HG03045 (cell line): Measurements from ENCODE around the gene CALR3.
"Not testable (repeated sequence)": the region's sequence is repeated elsewhere in the genome, so short reads cannot be mapped to it uniquely, and the experiment has no call there.

Source experiments
- ATAC-seq: cut with Tn5 transposase; IDR thresholded peaks from one replicate; pipeline ENCODE4 v1.9.1; 2021; ENCODE audit warnings: mild to moderate bottlenecking, moderate library complexity; ENCODE audit not compliant: unreplicated experiment

The CALR3 gene, protein sequence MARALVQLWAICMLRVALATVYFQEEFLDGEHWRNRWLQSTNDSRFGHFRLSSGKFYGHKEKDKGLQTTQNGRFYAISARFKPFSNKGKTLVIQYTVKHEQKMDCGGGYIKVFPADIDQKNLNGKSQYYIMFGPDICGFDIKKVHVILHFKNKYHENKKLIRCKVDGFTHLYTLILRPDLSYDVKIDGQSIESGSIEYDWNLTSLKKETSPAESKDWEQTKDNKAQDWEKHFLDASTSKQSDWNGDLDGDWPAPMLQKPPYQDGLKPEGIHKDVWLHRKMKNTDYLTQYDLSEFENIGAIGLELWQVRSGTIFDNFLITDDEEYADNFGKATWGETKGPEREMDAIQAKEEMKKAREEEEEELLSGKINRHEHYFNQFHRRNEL

DNA sequence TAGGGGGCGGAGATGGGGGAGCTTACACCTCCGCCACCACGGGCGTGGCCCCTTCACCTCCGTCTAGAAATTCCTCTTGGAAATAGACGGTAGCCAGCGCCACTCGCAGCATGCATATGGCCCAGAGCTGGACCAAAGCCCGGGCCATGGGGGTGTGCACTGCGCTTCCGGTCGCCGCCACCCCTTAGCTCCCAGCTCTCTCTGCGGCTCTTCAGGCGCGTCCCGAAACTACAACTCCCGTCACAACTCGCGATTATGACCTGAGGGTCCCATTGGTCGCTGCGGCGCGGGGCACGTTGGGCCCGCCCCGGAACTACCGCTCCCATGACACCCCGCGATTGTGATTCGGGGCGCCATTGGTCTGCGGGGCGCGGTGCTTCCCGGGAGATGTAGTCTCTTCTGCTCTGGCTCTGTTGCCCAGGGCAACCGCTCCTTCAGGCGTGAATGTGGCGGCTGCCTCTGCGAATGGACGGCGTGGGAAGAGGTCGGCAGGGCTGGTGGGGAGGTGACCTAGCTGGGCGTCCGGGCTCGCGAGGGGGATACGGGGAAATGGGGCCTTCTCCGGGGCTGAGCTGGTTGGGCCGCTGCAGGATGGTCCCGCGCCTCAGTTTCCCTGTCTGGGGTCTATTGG lies at the start of gene CALR3, which contains the start of gene C19orf44:
CALR3 (minus strand) TSS at position 186 of the 631 bp plus-strand sequence; CDS start at position 148, 38 bp downstream.
C19orf44 (plus strand) TSS at position 413 of the 631 bp plus-strand sequence. CDS start 4,399 bp downstream, outside the sequence.
- ATAC-seq, result peak; percentile 95

DNA sequence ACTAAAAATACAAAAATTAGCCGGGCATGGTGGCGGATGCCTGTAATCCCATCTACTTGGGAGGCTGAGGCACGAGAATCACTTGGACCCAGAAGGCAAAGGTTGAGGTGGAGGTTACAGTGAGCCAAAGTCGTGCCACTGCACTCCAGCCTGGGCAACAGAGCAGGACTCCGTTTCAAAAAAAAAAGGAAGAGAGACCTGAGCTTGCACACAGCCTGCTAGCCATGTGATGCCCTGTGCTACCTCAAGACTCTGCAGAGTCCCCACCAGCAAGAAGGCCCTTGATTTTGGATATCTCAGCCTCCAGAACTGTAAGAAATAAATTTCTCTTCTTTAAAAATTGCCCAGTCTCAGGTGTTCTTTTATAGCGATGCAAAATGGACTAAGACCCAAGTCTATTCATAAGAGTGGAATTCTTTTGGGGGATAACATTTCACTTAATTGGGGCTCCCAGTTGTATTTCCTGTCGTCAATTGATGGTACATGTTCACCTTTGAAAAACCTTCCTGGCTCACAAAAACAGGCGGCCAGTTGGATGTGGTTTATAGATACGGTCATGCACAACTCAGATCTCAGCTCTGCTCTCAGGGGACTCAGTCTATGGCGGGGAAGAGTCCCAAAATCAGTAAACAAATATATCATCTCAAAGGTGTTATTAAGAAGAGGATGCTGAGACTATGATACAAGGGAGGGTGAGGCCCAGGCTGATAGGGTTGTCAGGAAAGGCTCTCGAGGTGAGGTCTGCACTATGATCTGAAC lies 48.7 kb upstream of the CALR3 start:
- no peak for ATAC-seq

DNA sequence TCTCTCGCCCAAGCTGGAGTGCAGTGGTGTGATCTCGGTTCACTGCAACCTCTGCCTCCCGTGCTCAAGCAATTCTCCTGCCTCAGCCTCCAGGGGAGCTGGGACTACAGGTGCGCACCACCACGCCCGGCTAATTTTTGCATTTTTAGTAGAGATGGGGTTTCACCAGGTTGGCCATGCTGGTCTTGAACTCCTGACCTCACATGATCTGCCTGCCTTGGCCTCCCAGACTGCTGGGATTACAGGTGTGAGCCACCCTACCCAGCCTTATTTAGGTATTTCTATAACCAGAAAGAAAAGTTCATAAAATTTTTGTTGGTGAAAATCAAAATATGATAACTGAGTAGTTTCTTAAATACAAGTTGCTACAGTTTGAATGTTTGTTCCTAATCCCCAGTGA lies 47.8 kb upstream of the CALR3 start:
- not testable (repeated sequence) for ATAC-seq

DNA sequence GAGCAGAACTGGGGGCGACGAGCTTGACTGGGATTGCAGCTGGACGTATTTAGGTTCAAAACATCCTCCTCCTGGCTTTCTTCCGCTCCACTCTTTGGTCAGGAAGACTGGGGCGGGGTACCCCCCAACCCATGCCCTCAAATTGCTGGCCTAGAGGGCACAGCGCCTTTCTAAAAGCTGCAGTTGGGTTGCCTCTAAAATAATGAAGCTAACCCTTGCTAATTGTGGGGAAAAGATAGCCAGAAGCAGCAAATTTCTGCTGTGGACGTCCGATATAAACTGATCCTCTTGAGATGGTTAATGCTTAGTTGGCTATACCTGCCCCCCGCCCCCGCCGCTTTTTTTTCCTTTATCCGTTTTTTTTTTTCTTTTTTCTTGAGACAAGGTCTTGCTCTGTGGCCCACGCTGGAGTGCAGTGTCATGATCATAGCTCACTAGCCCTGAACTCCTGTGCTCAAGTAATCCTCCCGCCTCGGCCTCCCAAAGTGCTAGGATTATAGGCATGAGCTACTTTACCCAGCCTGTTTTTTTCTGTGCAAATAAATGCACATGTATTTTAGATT lies 47.0 kb upstream of the CALR3 start:
- ATAC-seq, result no peak

DNA sequence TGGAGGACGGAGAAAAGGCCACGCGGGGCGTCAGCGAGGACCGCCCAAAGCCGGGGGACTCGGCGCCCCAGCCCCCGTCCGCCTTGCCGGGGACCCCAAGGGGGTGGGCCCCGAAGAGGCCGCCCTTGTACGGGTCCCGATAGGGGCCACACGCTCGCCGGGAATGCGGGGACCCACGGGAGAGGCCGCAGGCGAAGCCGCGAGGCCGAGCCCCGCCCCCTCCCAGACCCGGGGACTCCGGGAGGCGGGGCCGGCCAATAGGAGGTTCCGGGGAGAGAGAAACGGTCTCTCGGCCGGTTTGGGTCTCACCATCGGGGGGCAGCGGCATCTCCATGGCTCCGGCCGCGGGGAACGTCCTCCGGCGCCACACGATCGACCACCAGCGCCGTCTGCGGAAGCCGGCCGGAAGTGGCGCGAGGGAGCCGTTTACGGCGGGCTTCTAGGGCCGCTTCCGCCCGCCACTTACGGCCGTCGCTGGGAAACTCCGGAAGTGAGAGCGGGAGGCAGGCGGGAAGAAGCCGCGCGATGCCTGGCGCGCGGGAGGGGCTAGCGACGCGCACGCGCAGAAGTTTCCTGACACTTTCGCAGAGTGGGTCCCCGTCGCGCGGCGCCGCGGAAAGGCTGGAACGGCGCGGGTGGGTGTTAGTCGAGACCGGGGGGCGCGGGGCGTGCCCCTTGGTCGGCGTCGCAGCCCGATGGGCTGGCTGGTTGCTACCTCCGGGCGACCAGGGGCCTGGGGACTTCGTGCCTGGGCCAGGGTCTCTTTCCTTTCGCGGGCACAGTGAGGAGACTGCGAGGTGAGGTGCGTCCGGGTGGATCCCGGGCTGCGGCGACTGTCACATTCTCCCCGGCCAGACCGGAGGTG lies 46.3 kb upstream of the CALR3 start, which contains the start of gene CHERP:
CHERP (minus strand) TSS at position 393 of the 865 bp plus-strand sequence; CDS start at position 334, 59 bp downstream.
- ATAC-seq, result peak; percentile 67

DNA sequence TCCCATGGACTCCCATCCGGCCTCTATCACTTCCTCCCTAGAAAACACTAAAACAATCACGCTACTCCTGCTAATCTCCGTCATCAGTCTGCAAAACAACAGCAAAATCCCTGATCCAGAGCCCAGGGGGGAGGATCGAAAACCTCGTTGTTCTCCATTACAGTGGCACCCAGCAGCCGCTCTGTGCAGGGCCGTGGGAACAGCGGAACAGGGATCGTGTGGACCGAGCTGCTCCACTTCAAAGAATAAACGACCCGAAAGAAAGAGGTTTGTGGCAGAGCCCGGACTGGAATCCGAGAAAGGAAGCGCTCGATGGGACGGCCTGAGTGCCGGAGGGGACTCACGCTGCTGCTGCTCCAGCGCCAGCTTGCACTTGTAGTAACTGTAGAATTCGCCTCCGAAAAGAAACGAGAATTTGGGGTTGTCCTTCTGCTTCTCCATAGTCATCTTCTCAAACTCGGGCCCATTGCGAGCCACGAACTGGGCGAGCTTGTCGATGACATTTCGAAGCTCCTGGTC lies 45.6 kb upstream of the CALR3 start:
- ATAC-seq, result peak; percentile 5

DNA sequence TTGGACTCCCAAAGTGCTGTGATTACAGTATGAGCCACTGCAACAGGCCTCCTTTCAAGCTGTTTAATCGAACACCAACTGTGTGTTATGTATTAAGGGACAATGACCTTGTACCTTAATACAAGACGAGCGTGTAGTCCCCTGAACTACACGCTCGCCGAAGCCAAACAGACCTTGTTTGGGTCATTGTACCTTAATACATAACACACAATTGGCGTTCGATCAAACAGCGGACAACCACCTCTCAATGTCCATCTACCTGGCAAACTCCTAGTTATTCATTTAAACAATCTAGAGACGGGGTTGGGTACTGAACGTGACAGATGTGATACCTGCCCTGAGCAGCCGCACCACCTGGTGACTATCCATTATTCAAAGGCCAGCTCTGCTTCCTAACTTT lies 45.0 kb upstream of the CALR3 start:
- ATAC-seq, result no peak

DNA sequence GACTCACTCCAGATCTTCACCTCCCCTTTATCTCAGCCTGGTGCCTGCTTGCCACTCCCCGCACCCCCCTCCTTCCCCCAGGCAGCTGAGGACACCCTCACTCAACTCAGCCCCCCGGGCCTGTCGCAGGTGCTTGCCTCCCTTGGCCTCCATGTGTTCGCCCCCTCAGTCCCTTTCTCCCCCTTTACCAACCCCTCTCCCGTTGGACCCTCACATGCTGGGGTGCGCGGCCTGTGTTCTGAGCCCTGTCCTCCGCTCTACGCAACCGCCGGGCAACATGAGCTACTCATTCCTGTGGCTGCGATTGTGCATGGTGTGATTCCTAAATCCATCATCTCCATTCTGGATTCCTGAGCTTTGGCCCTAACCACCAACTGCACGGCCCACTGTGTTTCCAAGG lies 41.1 kb upstream of the CALR3 start:
- ATAC-seq, result no peak

DNA sequence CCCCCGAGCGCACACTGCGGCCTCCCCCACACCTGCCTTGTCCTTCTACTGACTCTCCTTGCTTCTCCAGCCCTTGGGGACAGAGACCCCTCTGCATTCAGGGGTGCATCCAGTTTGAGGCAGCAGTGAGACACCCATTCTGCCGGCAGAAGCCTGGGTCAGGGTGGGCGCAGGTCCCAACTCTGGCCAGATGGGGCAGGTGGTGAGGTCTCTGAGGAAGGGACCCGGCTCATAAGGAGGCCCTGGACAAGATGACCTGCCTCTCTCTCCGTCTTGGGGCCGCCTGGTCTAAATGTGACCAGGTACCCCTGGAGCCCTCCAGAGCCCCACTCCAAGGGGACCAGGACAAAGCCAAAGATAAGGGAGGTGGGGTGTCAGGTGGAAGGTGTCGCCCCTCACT lies 40.2 kb upstream of the CALR3 start:
- no peak for ATAC-seq

DNA sequence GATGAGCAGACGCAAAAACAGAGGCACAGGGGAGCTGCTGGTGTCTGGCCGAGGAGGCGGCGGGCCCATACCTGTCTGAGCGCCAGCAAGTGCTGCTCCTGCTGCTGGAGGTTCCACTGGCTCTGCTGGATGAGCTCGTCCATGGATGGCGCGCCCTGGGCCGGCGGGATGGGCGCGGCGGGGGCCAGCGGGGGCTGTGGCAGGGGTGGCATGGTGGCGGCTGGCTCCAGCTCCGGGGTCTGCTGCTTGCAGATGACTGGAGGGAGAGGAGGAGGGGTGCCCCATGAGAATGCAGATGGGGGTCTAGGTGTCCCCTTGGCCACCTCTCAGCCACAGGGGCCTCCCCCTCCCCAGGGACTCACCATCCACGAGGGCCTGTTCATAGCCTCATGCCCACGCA lies 39.4 kb upstream of the CALR3 start:
- no peak for ATAC-seq

DNA sequence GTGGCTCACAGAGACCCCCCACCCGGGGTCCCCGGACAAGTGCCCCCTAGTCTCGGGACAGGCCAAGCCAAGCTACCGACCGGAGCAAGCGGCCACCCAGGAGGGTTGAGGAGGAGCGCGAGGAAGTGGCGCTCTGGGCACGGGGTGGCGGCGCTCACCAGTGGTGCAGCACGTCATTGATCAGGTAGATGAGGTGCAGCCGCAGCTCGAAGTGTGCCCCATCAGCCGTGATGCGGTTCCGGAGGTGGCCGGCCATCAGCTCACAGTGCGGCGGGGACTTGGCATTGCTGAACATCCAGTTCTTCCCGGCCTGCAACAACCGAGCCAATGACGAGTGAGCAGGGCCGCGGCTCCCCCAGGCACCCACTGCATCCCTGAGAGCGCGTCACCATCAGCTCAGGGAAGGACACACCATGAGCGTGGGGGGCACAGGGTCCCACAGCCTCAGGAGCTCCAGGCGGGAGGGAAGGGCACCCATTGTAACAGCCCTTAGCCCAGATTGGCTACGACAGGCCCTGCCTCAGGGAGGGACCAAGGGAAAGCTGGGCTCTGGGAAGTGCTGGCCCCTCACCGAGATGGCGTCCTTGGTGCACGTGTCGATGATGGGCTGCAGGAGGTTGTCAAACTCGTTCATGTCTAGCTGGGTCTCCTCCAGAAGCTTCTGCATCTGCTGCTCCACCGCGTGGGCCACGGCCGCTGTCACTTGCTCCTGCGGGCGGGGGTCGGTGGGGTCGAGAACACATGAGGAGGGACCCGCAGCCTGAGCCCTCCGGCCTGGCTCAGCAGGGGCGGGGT lies 36.7 kb upstream of the CALR3 start:
- ATAC-seq, result no peak

DNA sequence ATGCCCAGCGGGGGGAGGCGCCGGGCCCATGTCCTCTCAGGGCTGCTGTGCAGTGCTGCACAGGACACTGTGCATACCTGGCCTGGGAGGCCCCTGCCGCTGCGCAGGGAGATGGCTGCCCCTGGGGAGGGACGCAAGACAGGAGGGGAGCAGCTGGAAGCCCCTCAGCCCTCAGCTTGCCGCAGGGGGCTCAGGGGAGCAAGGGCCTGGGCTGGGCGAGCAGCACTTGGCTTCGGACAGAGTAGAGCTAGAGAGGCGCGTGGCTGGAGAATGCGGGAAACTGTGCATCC lies 35.4 kb upstream of the CALR3 start:
- no peak for ATAC-seq

DNA sequence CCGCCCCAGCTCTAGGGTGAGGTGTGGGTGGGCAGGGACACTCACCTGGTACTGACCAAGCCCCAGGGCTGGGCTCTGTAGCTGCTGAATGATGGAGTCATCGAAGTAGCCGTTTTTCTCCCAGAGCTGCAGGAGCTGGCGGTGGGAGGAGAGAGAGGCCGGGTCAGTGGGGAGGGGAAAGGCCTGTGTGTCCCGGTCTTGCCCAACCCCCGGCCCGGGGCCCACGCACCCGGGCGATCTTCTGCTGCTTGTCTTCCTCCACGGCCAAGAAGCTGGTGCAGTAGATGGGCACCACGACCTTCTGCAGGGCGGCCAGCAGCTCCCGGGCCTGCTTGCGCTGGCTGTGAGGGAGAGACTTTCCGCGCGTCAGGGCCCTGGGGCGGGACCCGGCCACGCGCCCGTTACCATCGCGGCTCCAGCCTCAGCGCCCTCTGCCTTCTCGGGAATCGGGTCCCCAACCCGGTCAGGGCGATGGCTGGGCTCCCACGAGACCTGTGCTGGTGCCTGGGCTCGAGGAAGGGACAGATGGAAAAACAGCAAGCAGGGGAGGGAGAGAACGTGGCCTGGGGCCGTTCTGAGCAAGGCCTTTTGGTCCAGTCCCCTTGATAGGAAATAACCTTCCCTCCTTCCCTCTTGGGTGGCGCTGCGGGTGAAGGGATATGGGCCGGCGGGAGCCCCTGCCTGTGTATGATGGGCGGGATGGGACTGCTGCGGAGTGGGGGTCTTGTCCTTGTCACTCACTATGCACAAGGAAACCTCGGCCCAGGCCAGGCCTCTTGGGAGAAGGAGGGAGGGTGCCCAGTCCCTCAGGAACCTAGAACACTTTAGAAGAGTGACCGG lies 34.8 kb upstream of the CALR3 start:
- no peak for ATAC-seq

DNA sequence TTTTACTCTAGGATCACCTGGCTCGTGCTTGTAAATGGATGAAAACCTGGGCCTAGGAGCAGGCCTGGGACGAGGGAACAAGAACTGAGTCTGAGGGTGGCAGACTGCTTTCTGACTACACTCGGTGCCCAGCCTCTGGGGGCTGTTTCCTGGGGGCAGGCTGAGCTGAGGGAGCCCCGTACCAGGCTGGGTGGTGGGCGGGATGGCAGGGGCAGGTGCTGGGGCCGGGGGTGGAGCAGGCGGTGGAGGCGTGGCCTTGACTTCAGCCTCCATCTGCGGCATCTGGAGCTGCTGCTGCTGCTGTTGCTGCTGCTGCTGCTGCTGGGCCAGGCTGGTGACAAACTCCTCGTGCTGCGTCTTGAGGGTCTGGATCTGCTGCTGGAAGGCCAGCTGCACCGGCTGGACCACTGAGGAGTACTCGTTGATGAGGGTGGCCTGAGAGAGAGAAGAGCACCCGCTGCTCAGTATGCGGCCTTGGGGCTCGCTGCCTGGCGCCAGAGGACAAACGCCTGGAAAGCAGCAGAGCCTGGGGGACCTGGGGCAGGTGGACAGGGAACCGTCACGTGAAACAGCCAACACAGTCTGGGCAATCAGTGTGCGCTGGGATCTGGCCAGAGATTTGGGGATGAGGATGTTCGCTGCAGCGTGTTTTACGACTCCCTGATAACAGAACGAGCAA lies 33.6 kb upstream of the CALR3 start:
- ATAC-seq, result no peak

DNA sequence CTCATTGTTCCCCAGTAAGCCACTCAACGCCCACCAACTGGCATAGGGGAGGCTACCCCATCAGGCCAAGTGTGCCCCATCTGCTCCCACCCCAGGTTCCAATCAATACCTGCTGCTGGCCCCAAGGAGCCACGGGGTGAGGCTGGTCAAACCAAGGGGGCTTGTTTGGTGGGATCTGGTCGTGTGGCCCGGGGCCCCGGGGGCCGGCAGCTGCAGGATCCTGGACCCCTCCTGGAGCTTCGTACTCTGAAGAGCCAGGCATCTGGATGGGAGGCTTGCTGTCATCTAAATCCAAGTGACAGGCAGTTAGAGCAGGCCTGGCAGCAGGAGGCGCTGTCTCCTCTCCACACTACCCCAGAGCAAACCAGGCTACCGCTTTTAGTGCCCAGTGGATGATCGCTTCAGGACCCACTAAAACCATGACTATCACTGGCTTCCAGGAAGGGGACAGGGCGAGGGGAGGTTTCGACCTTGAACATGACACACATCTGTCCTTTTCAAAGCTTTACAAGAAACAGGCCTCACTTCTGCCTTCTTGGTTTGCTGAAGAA lies 32.1 kb upstream of the CALR3 start:
- no peak for ATAC-seq

DNA sequence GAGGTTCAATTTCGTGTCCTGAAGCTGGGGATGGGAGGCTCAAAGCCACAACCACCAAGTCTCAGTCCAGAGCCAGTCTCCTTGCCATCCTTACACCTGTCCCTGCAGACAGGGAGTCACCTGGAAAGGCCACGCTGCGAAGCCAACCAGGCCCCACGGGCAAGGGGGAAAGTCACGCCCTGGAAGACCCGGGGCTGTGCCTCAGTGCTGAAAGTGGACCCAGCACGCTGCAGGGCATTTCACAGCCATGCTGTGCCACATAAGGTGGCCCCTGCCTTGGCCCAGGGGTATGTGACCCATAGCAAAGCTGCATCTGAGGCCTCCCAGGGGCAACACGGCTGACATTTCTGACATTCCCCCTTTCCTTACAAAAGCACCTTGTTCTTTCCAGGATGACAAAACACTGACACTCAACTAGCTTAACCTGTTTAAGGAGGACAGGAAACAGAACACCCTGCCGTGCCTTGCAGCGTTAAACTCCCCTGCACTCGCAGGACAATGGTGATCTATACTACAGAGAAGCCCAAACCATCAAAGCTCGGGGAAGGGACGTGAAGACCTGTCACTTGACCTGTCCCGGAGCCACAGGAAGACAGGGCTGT lies 31.5 kb upstream of the CALR3 start:
- ATAC-seq, result no peak

DNA sequence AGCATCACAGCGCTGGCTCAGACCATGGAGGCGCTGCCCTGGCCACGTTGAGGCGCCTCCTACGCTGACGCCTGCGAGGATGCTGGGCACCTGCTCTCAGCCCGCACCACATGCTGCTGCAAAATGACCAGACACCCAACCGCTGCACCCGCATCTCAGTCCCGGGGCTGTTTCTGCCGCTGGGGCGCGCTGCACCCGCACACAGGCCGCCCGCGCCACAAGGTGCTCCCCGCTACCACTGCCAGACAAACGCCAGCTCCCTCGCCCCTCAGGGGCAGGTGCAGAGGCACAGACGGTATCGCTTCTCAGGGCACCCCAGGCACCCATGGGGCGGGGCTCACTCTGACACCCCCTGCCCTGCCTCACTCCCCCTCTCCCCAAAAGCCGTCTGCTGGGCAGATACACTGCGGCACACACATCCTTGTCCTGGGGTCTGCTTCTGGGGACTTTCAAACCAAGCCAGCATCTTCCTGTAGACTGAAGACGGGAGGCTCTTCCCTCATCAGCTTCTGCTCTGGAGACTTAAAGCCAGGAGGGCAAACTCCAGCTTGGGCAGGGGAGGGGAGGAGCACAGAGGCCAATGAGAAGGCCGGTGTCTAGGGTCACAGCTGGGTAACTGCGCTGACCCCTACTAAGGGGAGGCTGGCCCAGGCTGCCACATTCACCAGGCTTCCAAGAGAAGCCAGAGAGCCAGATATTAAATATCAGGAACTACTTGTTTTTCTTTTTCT lies 29.9 kb upstream of the CALR3 start:
- ATAC-seq, result no peak
